ENCODE results near the gene ASTN1.

DNA sequence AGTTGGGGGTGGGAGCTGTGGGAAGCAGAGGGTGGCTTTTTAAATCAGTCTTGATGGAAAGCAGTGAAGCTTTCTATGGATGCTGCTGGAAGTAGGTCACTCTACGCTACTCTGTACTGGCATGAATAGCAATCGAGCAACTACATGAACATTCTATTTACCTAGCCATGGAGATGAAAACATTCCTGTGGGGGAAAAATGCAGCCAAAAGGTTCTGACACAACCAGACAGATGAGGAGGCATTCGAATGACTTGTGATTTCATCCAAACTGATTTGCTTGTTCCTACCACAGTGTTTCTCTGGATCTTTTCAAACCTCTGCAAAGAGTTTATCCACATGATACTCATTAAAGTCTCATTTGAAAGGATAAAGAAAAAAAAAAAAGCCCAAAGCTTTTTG, 95.0 kb downstream of the ASTN1 start:
- TF ChIP-seq CTCF (IDR thresholded peaks at IDR 0.05 in 2 of 3, conservative IDR thresholded peaks at IDR 0.05 in 1 of 3; ENCODE audit: borderline replicate concordance in 1 of 3, insufficient read depth in 1 of 3, low read depth in 2 of 3, low read length in 2 of 3) (no peak), YY1 (IDR thresholded peaks at IDR 0.05; ENCODE audit: extremely low read depth, insufficient replicate concordance, low read depth, low read length) (no peak), POLR2AphosphoS5 (IDR thresholded peaks at IDR 0.05; ENCODE audit: low read depth, low read length) (no peak), ZNF274 (IDR thresholded peaks at IDR 0.05; ENCODE audit: low read depth, low read length) (no peak), CBX3 (IDR thresholded peaks at IDR 0.05; ENCODE audit: low read depth) (no peak), RAD21 (IDR thresholded peaks at IDR 0.05; ENCODE audit: low read depth) (no peak), TCF7L2 (IDR thresholded peaks at IDR 0.05; ENCODE audit: borderline replicate concordance, extremely low read depth, insufficient read depth, insufficient read length) (no peak), ELF1 (IDR thresholded peaks at IDR 0.05; ENCODE audit: borderline replicate concordance, low read depth) (no peak), EZH2phosphoT487 (IDR thresholded peaks at IDR 0.05; ENCODE audit: borderline replicate concordance) (no peak)
- TF ChIP-seq, protein P1, sequence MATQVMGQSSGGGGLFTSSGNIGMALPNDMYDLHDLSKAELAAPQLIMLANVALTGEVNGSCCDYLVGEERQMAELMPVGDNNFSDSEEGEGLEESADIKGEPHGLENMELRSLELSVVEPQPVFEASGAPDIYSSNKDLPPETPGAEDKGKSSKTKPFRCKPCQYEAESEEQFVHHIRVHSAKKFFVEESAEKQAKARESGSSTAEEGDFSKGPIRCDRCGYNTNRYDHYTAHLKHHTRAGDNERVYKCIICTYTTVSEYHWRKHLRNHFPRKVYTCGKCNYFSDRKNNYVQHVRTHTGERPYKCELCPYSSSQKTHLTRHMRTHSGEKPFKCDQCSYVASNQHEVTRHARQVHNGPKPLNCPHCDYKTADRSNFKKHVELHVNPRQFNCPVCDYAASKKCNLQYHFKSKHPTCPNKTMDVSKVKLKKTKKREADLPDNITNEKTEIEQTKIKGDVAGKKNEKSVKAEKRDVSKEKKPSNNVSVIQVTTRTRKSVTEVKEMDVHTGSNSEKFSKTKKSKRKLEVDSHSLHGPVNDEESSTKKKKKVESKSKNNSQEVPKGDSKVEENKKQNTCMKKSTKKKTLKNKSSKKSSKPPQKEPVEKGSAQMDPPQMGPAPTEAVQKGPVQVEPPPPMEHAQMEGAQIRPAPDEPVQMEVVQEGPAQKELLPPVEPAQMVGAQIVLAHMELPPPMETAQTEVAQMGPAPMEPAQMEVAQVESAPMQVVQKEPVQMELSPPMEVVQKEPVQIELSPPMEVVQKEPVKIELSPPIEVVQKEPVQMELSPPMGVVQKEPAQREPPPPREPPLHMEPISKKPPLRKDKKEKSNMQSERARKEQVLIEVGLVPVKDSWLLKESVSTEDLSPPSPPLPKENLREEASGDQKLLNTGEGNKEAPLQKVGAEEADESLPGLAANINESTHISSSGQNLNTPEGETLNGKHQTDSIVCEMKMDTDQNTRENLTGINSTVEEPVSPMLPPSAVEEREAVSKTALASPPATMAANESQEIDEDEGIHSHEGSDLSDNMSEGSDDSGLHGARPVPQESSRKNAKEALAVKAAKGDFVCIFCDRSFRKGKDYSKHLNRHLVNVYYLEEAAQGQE (IDR thresholded peaks at IDR 0.05; ENCODE audit: low read depth): no peak
- TF ChIP-seq, protein P2, sequence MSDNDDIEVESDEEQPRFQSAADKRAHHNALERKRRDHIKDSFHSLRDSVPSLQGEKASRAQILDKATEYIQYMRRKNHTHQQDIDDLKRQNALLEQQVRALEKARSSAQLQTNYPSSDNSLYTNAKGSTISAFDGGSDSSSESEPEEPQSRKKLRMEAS (IDR thresholded peaks at IDR 0.05): no peak

All from HCT116 (cell line).